Naive thymus-derived CD4-positive, alpha-beta T cell (primary cell): ENCODE results near the gene STRN4. TPM values are rescaled to one million over a fixed set of nuclear protein-coding genes. Genes with fewer than 3 reads are reported as not detected.
A peak's percentile ranks its signal among the peaks of the same experiment; 100 is the strongest.
"Not testable (repeated sequence)": the region's sequence is repeated elsewhere in the genome, so short reads cannot be mapped to it uniquely, and the experiment has no call there.

ENCODE experiments used
- ATAC-seq: fragments of 150-1000 bp; cut with Tn5 transposase; 2 replicates; pipeline ENCODE4 v1.10.0; 2021; ENCODE audit warnings: mild to moderate bottlenecking, moderate library complexity
- CTCF ChIA-PET: fragments of 350-600 bp; sonication (Branson Sonifier 250); formaldehyde crosslinking; loops from one replicate; lab custom pipeline; 2021; ENCODE audit warnings: antibody characterized with exemption; lab: Charles Lee
- POLR2A ChIA-PET: fragments of 350-600 bp; sonication (Branson Sonifier 250); formaldehyde crosslinking; loops from one replicate; lab custom pipeline; 2021; ENCODE audit warnings: antibody characterized with exemption, inconsistent platforms; lab: Charles Lee
- DNase-seq, 9 donors: peaks; one replicate each; pipeline versions ENCODE4 v3.0.0 to v3.0.0-alpha.2; 2020 to 2022; ENCODE audit warnings: mixed read lengths in 1 of 9
- H3K27ac ChIP-seq: one replicate; pipeline ENCODE4 v1.7.0; 2013; ENCODE audit warnings: mild to moderate bottlenecking, low read depth, low read length, moderate library complexity
- H3K27me3 ChIP-seq, 2 donors: one replicate each; pipeline ENCODE4 v1.7.0; 2013; ENCODE audit warnings: low read length in 2 of 2, mild to moderate bottlenecking in 2 of 2, moderate library complexity in 2 of 2; ENCODE audit not compliant: control insufficient read depth in 2 of 2, insufficient read depth in 2 of 2
- H3K36me3 ChIP-seq, 3 experiments: 1 replicate in 2 of 3; 2 replicates in 1 of 3; pipeline ENCODE4 v1.7.0; 2013; ENCODE audit warnings: low read length in 3 of 3, mild to moderate bottlenecking in 3 of 3, moderate library complexity in 1 of 3; ENCODE audit not compliant: insufficient read depth in 3 of 3, control insufficient read depth in 2 of 3
- H3K4me1 ChIP-seq, 2 donors: one replicate each; pipeline ENCODE4 v1.7.0; 2013; ENCODE audit warnings: low read length in 2 of 2, mild to moderate bottlenecking in 2 of 2, moderate library complexity in 1 of 2; ENCODE audit not compliant: control insufficient read depth in 2 of 2, insufficient read depth in 2 of 2
- H3K4me3 ChIP-seq: 2 replicates; pipeline ENCODE4 v1.7.0; 2013; ENCODE audit warnings: mild to moderate bottlenecking, low read length
- H3K9me3 ChIP-seq, 3 experiments: 1 replicate in 2 of 3; 2 replicates in 1 of 3; pipeline ENCODE4 v1.7.0; 2013; ENCODE audit warnings: low read length in 3 of 3; ENCODE audit not compliant: control insufficient read depth in 2 of 3
- H3K27ac Mint-ChIP-seq, 9 donors: one replicate each; pipeline ENCODE4 v1.8.0; 2020 to 2022; ENCODE audit warnings: mixed read lengths in 9 of 9, mild to moderate bottlenecking in 8 of 9, moderate library complexity in 5 of 9, inconsistent platforms in 2 of 9
- H3K27me3 Mint-ChIP-seq, 5 donors: one replicate each; pipeline ENCODE4 v1.8.0; 2021 to 2022; ENCODE audit warnings: mixed read lengths in 5 of 5, mild to moderate bottlenecking in 1 of 5
- H3K36me3 Mint-ChIP-seq, 5 donors: one replicate each; pipeline ENCODE4 v1.8.0; 2020 to 2022; ENCODE audit warnings: mixed read lengths in 5 of 5, mild to moderate bottlenecking in 3 of 5, inconsistent platforms in 1 of 5
- H3K4me1 Mint-ChIP-seq, 7 donors: one replicate each; pipeline ENCODE4 v1.8.0; 2020 to 2022; ENCODE audit warnings: mixed read lengths in 7 of 7, mild to moderate bottlenecking in 3 of 7, inconsistent platforms in 1 of 7
- H3K4me3 Mint-ChIP-seq, 10 donors: one replicate each; pipeline ENCODE4 v1.8.0; 2020 to 2022; ENCODE audit warnings: mild to moderate bottlenecking in 10 of 10, mixed read lengths in 10 of 10, moderate library complexity in 6 of 10, inconsistent platforms in 2 of 10
- H3K9me3 Mint-ChIP-seq, 11 donors: one replicate each; pipeline ENCODE4 v1.8.0; 2020 to 2022; ENCODE audit warnings: mixed read lengths in 11 of 11, mild to moderate bottlenecking in 4 of 11, inconsistent platforms in 1 of 11, moderate library complexity in 1 of 11
- intact Hi-C, 2 donors: fragments of 100-400 bp; cut with micrococcal nuclease; formaldehyde crosslinking; loops; one replicate each; pipeline ENCODE4 v1.15.1; 2023
- polyA plus RNA-seq, 2 donors: library from polyadenylated mRNA; unstranded; fragments of 300-500 nt; fragmentation: Illumina TruSeq; gene quantifications; one replicate each; pipeline ENCODE4 v1.2.3, GENCODE V29; 2021
- total RNA-seq, 6 experiments: library from RNA in 5 of 6; stranded (reverse) in 5 of 6; gene quantifications; 1 replicate in 5 of 6; 2 replicates in 1 of 6; pipeline ENCODE4 v1.2.3 and lab custom pipeline; 2021 to 2026

STRN4 gene
- total and polyA plus RNA-seq, 7 experiments from 2014 or later: 16.2 to 120 (median 87.1) TPM

DNA sequence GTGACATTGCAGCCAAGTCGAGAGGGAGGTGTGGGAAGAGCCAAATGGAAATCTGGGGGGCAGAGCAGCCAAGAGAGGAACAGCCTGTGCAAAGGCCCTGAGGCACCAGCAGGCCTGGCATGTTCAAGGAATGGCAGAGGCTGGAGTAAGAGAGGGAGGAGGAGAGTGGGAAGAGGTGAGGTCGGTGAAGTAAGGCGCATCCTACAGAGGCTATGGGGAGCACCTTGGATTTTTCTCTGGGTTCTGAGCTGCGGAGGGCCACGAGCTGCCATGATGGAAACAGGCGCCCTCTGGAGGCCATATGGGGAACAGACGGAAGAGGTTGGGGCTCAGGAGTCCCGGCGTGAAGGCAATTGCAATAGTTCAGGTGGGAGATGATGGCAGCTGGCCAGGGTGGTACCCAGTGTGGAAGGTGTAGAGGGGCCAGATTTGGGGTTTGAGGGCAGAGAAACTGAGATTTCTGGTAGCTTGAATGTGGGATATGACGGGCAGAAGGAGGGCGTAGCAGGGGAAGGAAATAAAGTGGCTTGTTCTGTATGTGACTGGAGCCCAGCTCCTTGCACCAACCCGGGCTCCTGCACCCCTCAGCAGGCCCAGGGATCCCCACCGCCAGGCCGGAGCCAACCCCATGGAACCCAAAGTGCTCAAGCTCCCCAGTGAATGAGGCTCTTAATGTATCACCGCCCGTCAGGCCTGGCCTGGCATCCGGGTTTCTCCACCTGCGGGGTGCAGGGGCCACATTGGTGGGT, 20.5 kb upstream of the STRN4 start:
- intact Hi-C loops: loop anchor here in 1 of 2 donors (1.0 to 5.0 kb wide), 2 partner anchors 9 to 56 kb away; no protein-coding TSS in a partner anchor
- peak in 7 of 9 donors; percentile 37 to 58 (median 46) for DNase-seq

DNA sequence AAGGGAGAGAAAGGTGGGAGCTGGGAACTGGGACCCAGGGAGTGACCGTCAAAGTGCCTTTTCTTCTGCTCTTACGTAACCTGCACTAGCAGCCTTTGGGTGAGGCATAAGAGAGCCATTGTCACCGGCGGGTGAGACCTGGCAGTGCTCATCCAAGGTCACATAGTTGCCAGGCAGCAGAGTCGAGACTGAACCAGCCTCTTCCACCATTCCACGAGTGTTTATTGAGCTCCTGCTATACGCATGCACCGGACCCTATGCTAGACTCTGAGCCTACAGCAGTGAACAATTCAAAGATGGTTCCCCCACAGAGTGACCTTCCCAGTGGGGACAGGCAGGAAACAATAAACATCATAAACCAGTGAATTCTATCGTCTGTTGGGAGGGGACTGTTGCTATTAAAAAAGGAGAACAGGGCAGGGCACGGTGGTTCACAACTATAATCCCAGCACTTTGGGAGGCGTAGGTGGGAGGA, 18.6 kb upstream of the STRN4 start:
- no peaks in the 10 kb centered on the region for H3K27me3 ChIP-seq
- Mint-ChIP-seq H3K9me3 (no peaks in the 10 kb centered on the region), H3K4me1 (peaks cover 0 to 7% (median 5%) of the 10 kb centered on the region in 7 donors), H3K4me3 (no peak overlapping the region), H3K27ac (no peak overlapping the region), H3K36me3 (no peaks in the 10 kb centered on the region), H3K27me3 (no peaks in the 10 kb centered on the region)
- ChIA-PET POLR2A (interaction anchor here (0.7 kb wide), 1 partner anchor 128 kb away, joined by 3 read pairs; no protein-coding TSS in a partner anchor), CTCF (interaction anchor here (0.8 to 0.9 kb wide), 2 partner anchors 69 to 75 kb away, joined by 3 read pairs; no protein-coding TSS in a partner anchor)
- no peaks in the 10 kb centered on the region for H3K9me3 ChIP-seq
- no peak overlapping the region for H3K4me3 ChIP-seq
- H3K4me1 ChIP-seq: no peaks in the 10 kb centered on the region
- intact Hi-C loops: loop anchor here in 1 of 2 donors (5.0 kb wide), 1 partner anchor 57 kb away; no protein-coding TSS in a partner anchor
- H3K36me3 ChIP-seq: no peaks in the 10 kb centered on the region
- no peak overlapping the region for H3K27ac ChIP-seq
- DNase-seq (no peak), ATAC-seq (no peak)

More for the DNA sequence above, 20.5 kb upstream of the STRN4 start:
- POLR2A ChIA-PET: no interaction called here
- Histone ChIP-seq H3K4me3 (no peak overlapping the region), H3K9me3 (no peaks in the 10 kb centered on the region), H3K27me3 (no peaks in the 10 kb centered on the region), H3K4me1 (no peaks in the 10 kb centered on the region), H3K36me3 (no peaks in the 10 kb centered on the region), H3K27ac (no peak overlapping the region)
- Mint-ChIP-seq H3K27ac (peak overlapping the region in 2 of 9 donors; percentile 16 to 70), H3K27me3 (no peaks in the 10 kb centered on the region), H3K36me3 (no peaks in the 10 kb centered on the region), H3K4me1 (peaks cover 0 to 7% (median 5%) of the 10 kb centered on the region in 7 donors), H3K9me3 (no peaks in the 10 kb centered on the region), H3K4me3 (peak overlapping the region in 1 of 10 donors; percentile 46)
- CTCF ChIA-PET: interaction anchor here (0.7 to 1.7 kb wide), 8 partner anchors 9 to 153 kb away, joined by 3 to 13 read pairs (median 4); no protein-coding TSS in a partner anchor
- ATAC-seq: peak; percentile 80

DNA sequence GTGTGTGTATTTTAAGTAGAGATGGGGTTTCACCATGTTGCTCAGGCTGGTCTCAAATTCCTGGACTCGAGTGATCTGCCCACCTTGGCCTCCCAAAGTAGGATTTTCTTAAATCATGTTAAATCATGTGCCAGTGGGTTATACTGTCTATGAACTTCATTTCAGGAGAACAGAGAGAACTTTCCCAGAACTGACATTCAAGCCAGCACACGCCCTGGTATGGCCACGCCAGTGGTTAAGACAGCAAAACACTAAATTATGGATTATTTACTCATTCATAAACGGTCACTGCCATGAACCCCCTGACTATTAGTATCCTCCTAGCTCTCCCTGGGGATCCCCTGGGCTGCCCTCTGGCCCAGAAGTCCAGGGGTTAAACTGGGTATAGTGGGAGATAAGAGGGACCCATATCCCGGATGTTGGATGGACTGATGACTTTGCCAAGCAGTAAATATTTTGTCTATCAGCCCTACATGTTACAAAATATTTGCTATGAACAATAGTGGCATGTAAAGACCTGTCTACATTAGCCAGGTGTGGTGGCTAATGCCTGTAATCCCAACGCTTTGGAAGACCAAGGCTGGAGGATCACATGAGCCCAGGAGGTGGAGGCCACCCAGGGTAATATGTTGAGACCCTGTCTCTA, 16.1 kb upstream of the STRN4 start:
- intact Hi-C loops: no loop called here
- Histone ChIP-seq H3K4me3 (no peak overlapping the region), H3K9me3 (no peaks in the 10 kb centered on the region), H3K27ac (no peak overlapping the region), H3K36me3 (no peaks in the 10 kb centered on the region), H3K4me1 (no peaks in the 10 kb centered on the region), H3K27me3 (no peaks in the 10 kb centered on the region)
- Mint-ChIP-seq H3K4me1 (peaks cover 0 to 11% (median 9%) of the 10 kb centered on the region in 7 donors), H3K4me3 (no peak overlapping the region), H3K9me3 (no peaks in the 10 kb centered on the region), H3K27me3 (no peaks in the 10 kb centered on the region), H3K36me3 (peaks cover 0 to 1% (median 0%) of the 10 kb centered on the region in 5 donors), H3K27ac (no peak overlapping the region)
- ChIA-PET CTCF (interaction anchor here (0.9 kb wide), 1 partner anchor 56 kb away, joined by 3 read pairs; no protein-coding TSS in a partner anchor), POLR2A (no interaction called here)
- DNase-seq (no peak), ATAC-seq (no peak)

DNA sequence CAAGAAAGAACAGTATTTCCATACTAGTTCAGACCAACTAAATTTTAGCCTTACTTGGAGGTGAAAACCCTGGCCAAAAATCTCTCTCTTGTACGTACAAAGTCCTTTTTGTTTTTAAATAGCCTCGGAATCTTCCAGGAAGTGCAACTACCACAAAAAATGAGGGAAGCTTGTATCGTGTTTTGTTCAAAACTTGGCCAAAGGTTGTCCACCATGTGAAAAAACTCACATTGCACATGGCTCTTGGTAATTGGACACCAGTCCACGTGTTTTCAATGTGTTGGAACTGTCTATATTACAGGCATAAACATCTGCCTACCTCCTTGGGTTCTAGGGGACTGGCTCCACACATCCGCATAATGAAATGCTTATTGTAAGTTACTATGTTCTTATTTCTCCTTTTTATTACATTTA, 15.2 kb upstream of the STRN4 start:
- intact Hi-C loops: no loop called here
- peaks cover 0 to 1% (median 0%) of the 10 kb centered on the region in 5 donors for H3K36me3 Mint-ChIP-seq
- CTCF ChIA-PET: no interaction called here
- POLR2A ChIA-PET: no interaction called here
- no peaks in the 10 kb centered on the region for H3K9me3 Mint-ChIP-seq
- Histone ChIP-seq H3K27me3 (no peaks in the 10 kb centered on the region), H3K9me3 (no peaks in the 10 kb centered on the region), H3K4me1 (no peaks in the 10 kb centered on the region), H3K4me3 (no peak overlapping the region), H3K27ac (no peak overlapping the region), H3K36me3 (peaks cover 0 to 7% (median 0%) of the 10 kb centered on the region in 3 experiments)
- H3K27me3 Mint-ChIP-seq: no peaks in the 10 kb centered on the region
- H3K27ac Mint-ChIP-seq: no peak overlapping the region
- DNase-seq (no peak), ATAC-seq (no peak)
- peaks cover 0 to 10% (median 5%) of the 10 kb centered on the region in 7 donors for H3K4me1 Mint-ChIP-seq
- no peak overlapping the region for H3K4me3 Mint-ChIP-seq

DNA sequence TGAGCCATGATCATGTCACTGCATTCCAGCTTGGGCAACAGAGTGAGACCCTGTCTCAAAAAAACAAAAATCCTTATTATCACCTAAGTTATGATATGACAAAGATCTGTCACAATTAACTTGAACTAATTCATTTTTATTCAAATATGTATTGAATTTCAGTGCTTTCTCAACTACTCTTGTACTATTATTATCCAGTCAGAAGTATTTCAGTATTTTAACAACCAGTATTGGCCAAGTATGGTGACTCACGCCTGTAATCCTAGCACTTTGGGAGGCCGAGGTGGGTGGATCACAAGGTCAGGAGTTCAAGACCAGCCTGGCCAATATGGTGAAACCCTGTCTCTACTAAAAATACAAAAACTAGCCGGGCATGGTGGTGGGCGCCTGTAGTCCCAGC, 14.6 kb upstream of the STRN4 start:
- H3K4me3 Mint-ChIP-seq, H3K9me3 ChIP-seq, POLR2A ChIA-PET, H3K4me3 ChIP-seq, intact Hi-C loops, H3K27ac ChIP-seq, CTCF ChIA-PET, H3K9me3 Mint-ChIP-seq, H3K36me3 ChIP-seq, H3K27me3 Mint-ChIP-seq, DNase-seq, H3K27me3 ChIP-seq, H3K36me3 Mint-ChIP-seq, H3K4me1 ChIP-seq, H3K27ac Mint-ChIP-seq, ATAC-seq: not testable (repeated sequence)
- peaks cover 0 to 10% (median 5%) of the 10 kb centered on the region in 7 donors for H3K4me1 Mint-ChIP-seq

DNA sequence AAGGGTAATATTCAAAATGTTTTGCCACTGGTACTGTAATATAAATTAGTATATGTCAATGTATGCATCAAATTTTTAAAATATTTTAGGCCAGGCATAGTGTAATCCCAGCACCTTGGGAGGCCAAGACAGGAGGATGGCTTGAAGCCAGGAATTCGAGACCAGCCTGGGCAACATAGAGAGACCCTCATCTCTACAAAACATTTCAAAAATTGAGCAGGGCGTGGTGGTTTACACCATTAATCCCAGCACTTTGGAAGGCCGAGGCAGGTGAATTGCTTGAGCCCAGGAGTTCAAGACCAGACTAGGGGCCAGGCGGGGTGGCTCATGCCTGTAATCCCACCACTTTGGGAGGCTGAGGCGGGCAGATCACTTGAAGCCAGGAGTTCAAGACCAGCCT, 14.1 kb upstream of the STRN4 start:
- ChIA-PET CTCF (no interaction called here), POLR2A (no interaction called here)
- Histone ChIP-seq H3K27ac (no peak overlapping the region), H3K36me3 (peaks cover 0 to 9% (median 0%) of the 10 kb centered on the region in 3 experiments), H3K4me3 (no peak overlapping the region), H3K27me3 (no peaks in the 10 kb centered on the region), H3K4me1 (no peaks in the 10 kb centered on the region), H3K9me3 (no peaks in the 10 kb centered on the region)
- Mint-ChIP-seq H3K27me3 (no peaks in the 10 kb centered on the region), H3K36me3 (peaks cover 0 to 1% (median 0%) of the 10 kb centered on the region in 5 donors), H3K27ac (no peak overlapping the region), H3K4me3 (no peak overlapping the region), H3K9me3 (no peaks in the 10 kb centered on the region), H3K4me1 (peaks cover 0 to 10% (median 5%) of the 10 kb centered on the region in 7 donors)
- DNase-seq: no peak
- intact Hi-C loops: no loop called here
- ATAC-seq: no peak
